Gastroesophageal sphincter (tissue), 4 donors: ENCODE data around the gene CCDC7. TPM values are rescaled to one million over a fixed set of nuclear protein-coding genes. Genes with fewer than 3 reads are reported as not detected.

Experiments used
- ATAC-seq: fragments of 150-250 bp; one replicate; pipeline ENCODE4 v1.9.1; 2016; ENCODE audit warnings: mild to moderate bottlenecking, moderate library complexity
- H3K27ac ChIP-seq, 4 donors: fragments of 200-600 bp; sonication (generic) in 3 of 4; 1 replicate in 3 of 4; 2 replicates in 1 of 4; pipeline ENCODE4 v1.5.1; 2016 to 2019
- H3K27me3 ChIP-seq: fragments of 200-600 bp; sonication (generic); one replicate; pipeline ENCODE4 v1.5.1; 2019
- H3K36me3 ChIP-seq, 2 donors: fragments of 200-600 bp; sonication (generic); one replicate each; pipeline ENCODE4 v1.5.1; 2019; ENCODE audit warnings: control low read depth in 1 of 2
- H3K4me1 ChIP-seq, 3 donors: fragments of 200-600 bp; sonication (generic); 1 replicate in 2 of 3; 2 replicates in 1 of 3; pipeline ENCODE4 v1.5.1; 2016 to 2019; ENCODE audit warnings: control low read depth in 2 of 3
- H3K4me3 ChIP-seq, 2 donors: fragments of 200-600 bp; sonication (generic); one replicate each; pipeline ENCODE4 v1.5.1; 2019; ENCODE audit warnings: mild to moderate bottlenecking in 1 of 2, moderate library complexity in 1 of 2
- H3K9me3 ChIP-seq, 3 donors: fragments of 200-600 bp; sonication (generic); one replicate each; pipeline ENCODE4 v1.5.1; 2017 to 2019; ENCODE audit warnings: control low read depth in 2 of 3
- EP300 ChIP-seq: sonication (generic); formaldehyde crosslinking; IDR thresholded peaks from one replicate; pipeline ENCODE4 v1.6.1; 2017; ENCODE audit warnings: antibody characterized with exemption, mild to moderate bottlenecking
- POLR2A ChIP-seq, 2 donors: fragments of 450-650 bp; IDR thresholded peaks; one replicate each; pipeline ENCODE4 v1.6.1; 2017; ENCODE audit warnings: antibody characterized with exemption in 2 of 2, mild to moderate bottlenecking in 2 of 2, moderate library complexity in 1 of 2
- POLR2AphosphoS5 ChIP-seq: sonication (generic); formaldehyde crosslinking; IDR thresholded peaks from one replicate; pipeline ENCODE4 v1.6.1; 2017; ENCODE audit warnings: antibody characterized with exemption
- WGBS, 2 donors: methylation state at CpG; one replicate each; pipeline ENCODE4 v1.1.5; 2018; ENCODE audit warnings: low coverage in 1 of 2; 5-methylcytosine and 5-hydroxymethylcytosine counted together
- total RNA-seq, 4 donors: library from RNA; depleted of rRNA; stranded (reverse); fragments of >200 nt; gene quantifications; one replicate each; pipeline ENCODE4 v1.1.0, GENCODE V29; 2016
- TF ChIP-seq, protein P1 (sequence below), 4 experiments: fragments of 200-600 bp in 2 of 4; fragments of 450-650 bp in 2 of 4; sonication (generic) in 1 of 4; IDR thresholded peaks; one replicate each; pipeline ENCODE4 v1.5.1; 2017 to 2019; ENCODE audit warnings: antibody characterized with exemption in 4 of 4, mild to moderate bottlenecking in 2 of 4, moderate library complexity in 2 of 4

Gene CCDC7
- total RNA-seq, 4 donors from 2014 or later, result 20.8 to 67.3 (median 36.0) TPM

DNA sequence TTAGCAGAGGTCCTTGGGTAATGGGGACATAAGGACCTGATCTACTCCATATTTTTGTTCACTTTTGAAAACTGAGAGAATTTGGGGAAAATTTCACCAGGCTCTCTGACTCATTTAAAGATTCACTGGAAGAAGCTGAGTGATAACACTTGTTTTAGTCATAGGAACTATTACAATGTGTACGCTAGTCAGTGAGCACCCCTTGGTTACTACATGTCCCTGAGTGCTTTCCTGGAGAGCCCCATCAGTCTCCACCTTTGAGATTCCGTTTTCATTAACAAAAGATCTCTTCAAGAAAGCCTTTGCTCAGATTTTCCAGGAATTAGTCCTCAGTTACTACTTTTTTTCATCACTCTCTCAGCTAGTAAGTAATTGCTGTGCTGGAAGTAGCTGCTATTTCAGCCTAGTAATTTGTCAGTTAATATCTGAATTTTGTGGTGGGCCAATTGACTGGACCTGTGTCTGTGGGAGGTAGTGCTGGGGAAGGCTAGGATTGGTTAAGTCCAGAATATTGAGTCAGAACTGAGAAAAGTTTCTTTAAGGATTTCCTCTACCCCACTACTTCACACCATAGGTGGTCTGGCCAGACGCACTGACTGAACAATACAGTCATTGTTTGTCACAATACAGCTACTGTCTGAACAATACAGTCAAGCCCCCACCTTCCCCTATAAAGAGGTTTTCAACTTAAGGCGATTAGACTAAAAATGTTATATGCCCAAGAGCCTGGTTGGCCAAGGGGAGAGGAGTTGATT, 235.0 kb downstream of the CCDC7 start:
- ATAC-seq, result no peak
- H3K36me3 ChIP-seq, result peaks cover 0 to 8% of the 10 kb centered on the region in 2 donors
- no peak for TF ChIP-seq POLR2A (IDR thresholded peaks at IDR 0.05)
- TF ChIP-seq POLR2AphosphoS5, result no peak
- TF ChIP-seq, protein P1, sequence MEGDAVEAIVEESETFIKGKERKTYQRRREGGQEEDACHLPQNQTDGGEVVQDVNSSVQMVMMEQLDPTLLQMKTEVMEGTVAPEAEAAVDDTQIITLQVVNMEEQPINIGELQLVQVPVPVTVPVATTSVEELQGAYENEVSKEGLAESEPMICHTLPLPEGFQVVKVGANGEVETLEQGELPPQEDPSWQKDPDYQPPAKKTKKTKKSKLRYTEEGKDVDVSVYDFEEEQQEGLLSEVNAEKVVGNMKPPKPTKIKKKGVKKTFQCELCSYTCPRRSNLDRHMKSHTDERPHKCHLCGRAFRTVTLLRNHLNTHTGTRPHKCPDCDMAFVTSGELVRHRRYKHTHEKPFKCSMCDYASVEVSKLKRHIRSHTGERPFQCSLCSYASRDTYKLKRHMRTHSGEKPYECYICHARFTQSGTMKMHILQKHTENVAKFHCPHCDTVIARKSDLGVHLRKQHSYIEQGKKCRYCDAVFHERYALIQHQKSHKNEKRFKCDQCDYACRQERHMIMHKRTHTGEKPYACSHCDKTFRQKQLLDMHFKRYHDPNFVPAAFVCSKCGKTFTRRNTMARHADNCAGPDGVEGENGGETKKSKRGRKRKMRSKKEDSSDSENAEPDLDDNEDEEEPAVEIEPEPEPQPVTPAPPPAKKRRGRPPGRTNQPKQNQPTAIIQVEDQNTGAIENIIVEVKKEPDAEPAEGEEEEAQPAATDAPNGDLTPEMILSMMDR (IDR thresholded peaks at IDR 0.05), result no peak
- TF ChIP-seq EP300, result no peak
- H3K9me3 ChIP-seq, result peaks cover 0 to 20% (median 4%) of the 10 kb centered on the region in 3 donors
- no peak overlapping the region for H3K27ac ChIP-seq
- H3K4me1 ChIP-seq, result no peaks in the 10 kb centered on the region
- WGBS, 2 donors, result 78 to 85% methylated on average over 4 of the region's 4 CpGs
- H3K27me3 ChIP-seq, result no peaks in the 10 kb centered on the region
- H3K4me3 ChIP-seq, result no peak overlapping the region

DNA sequence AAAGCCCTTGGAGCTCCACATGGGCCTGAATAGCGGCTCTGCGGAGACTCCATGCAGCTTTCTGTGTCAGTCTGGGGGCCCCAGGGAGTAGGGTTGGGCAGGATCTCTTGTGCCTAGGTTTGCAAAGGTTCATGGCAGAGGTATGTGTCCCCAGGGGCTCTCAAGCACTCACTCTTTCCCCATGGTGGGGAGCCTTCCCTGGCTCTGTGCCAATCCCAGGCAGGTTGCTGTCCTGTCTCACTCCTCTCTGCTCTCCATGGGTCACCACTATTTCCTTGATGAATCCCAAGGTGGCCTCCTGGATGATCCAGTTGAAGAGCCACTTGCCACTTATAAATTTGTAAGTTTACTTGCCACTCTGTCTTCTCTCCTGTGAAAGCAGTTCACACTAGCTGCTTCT, 238.4 kb downstream of the CCDC7 start:
- Histone ChIP-seq H3K4me1 (no peaks in the 10 kb centered on the region), H3K4me3 (no peak overlapping the region), H3K9me3 (peaks cover 0 to 6% (median 0%) of the 10 kb centered on the region in 3 donors), H3K36me3 (peaks cover 0 to 28% of the 10 kb centered on the region in 2 donors), H3K27ac (no peak overlapping the region), H3K27me3 (no peaks in the 10 kb centered on the region)
- no peak for TF ChIP-seq EP300
- no peak for TF ChIP-seq POLR2A (IDR thresholded peaks at IDR 0.05)
- TF ChIP-seq, protein P1 (IDR thresholded peaks at IDR 0.05), result no peak
- no peak for TF ChIP-seq POLR2AphosphoS5
- no peak for ATAC-seq
- WGBS, 2 donors, result no CpG with 5 or more reads among the region's 2 CpGs

DNA sequence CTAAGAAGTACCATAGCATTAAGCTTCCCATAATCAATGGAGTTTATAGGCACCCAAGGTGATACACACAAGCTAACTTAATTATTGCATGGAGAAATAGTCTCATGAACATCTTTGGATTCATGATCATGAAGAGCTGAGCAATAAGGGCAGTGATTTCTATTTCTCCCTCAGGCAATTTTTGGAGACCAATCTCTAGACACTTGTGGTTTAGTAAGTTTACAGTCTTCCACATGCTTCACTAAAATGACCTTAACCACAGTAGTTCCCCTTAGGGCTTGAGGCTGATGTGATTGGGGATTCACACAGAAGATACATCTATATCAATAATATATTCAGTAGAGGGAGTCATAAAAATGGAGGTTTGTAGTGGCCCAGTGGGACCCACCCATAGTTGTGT, 241.2 kb downstream of the CCDC7 start:
- H3K27ac ChIP-seq, result no peak overlapping the region
- H3K36me3 ChIP-seq, result peaks cover 0 to 28% of the 10 kb centered on the region in 2 donors
- H3K4me1 ChIP-seq, result no peaks in the 10 kb centered on the region
- peaks cover 0 to 6% (median 0%) of the 10 kb centered on the region in 3 donors for H3K9me3 ChIP-seq
- no peak for ATAC-seq
- TF ChIP-seq EP300 (no peak), POLR2A (IDR thresholded peaks at IDR 0.05) (no peak), POLR2AphosphoS5 (no peak)
- TF ChIP-seq, protein P1 (IDR thresholded peaks at IDR 0.05), result no peak
- H3K27me3 ChIP-seq, result no peaks in the 10 kb centered on the region
- no peak overlapping the region for H3K4me3 ChIP-seq

DNA sequence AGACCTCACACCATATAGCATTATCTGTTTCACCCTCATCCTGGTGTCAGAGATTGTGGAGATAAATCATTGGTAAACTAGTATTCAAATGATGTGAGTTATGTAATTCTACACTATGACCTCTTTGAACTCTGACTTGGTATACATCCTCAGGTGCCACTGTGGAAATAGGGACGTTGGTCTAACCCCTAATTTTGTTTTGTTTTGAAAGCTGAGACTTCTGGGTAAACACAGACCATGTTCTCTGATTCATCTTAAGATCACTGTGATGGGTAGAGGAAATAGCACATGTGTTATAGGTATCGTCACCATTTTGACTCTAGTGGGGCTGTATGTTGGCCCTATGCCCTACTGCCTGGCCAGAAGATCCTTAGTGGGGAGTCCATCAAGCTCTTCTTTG, 241.6 kb downstream of the CCDC7 start:
- Histone ChIP-seq H3K27me3 (no peaks in the 10 kb centered on the region), H3K4me3 (no peak overlapping the region), H3K36me3 (peaks cover 0 to 28% of the 10 kb centered on the region in 2 donors), H3K27ac (no peak overlapping the region), H3K4me1 (no peaks in the 10 kb centered on the region), H3K9me3 (peaks cover 0 to 2% (median 0%) of the 10 kb centered on the region in 3 donors)
- ATAC-seq, result no peak
- TF ChIP-seq POLR2A (IDR thresholded peaks at IDR 0.05) (no peak), EP300 (no peak), POLR2AphosphoS5 (no peak)
- TF ChIP-seq, protein P1 (IDR thresholded peaks at IDR 0.05), result no peak
- 69% methylated on average over 2 of the region's 2 CpGs for WGBS, 2 donors

DNA sequence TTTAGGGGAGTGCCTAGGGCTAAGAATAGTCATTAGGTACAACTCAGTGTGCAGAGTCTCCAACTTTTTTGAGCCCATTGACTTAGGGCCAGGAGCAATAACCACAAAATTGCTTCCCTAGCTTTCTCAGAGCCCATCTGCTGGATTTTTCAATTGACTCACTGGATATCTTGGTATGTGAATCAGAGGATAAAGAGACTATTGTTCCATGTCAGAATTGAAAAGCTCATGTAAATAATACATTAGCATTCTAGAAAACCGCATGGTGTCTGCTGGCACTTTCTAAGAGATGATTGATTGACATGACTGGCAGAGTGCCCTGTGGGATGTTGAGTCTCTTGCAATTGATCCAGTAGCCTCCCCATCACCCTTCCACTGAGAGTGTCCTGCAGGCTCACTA, 246.2 kb downstream of the CCDC7 start:
- WGBS, 2 donors, result 0 to 63% methylated on average over 1 of the region's 1 CpG
- no peak for ATAC-seq
- Histone ChIP-seq H3K27me3 (no peaks in the 10 kb centered on the region), H3K4me1 (no peaks in the 10 kb centered on the region), H3K9me3 (peaks cover 0 to 13% (median 0%) of the 10 kb centered on the region in 3 donors), H3K4me3 (no peak overlapping the region), H3K36me3 (peaks cover 0 to 24% of the 10 kb centered on the region in 2 donors), H3K27ac (no peak overlapping the region)
- no peak for TF ChIP-seq POLR2A (IDR thresholded peaks at IDR 0.05)
- no peak for TF ChIP-seq EP300
- no peak for TF ChIP-seq POLR2AphosphoS5
- TF ChIP-seq, protein P1 (IDR thresholded peaks at IDR 0.05), result no peak
